Gastrocnemius medialis (tissue), 4 donors: Measurements from ENCODE around the gene SGMS1. TPM values are rescaled to one million over a fixed set of nuclear protein-coding genes. Genes with fewer than 3 reads are reported as not detected.

Experiments
- ATAC-seq, 2 donors: fragments of 150-250 bp; one replicate each; pipeline ENCODE4 v1.9.1; 2016
- DNase-seq, 2 donors: peaks; one replicate each; pipeline ENCODE4 v3.0.0-alpha.2; 2019
- H3K27ac ChIP-seq, 4 donors: fragments of 200-600 bp; sonication (generic); 1 replicate in 1 of 4; 2 replicates in 3 of 4; pipeline ENCODE4 v1.5.1; 2016 to 2018; ENCODE audit warnings: mild to moderate bottlenecking in 2 of 4, moderate library complexity in 1 of 4
- H3K27me3 ChIP-seq, 3 donors: fragments of 200-600 bp; sonication (generic) in 2 of 3; 1 replicate in 1 of 3; 2 replicates in 2 of 3; pipeline versions ENCODE4 v1.5.1 to v1.6.0; 2016 to 2019; ENCODE audit warnings: mild to moderate bottlenecking in 1 of 3, moderate library complexity in 1 of 3
- H3K36me3 ChIP-seq, 2 donors: fragments of 200-600 bp; sonication (generic) in 1 of 2; one replicate each; pipeline ENCODE4 v1.5.1; 2017 to 2018
- H3K4me1 ChIP-seq, 2 donors: fragments of 200-600 bp; sonication (generic) in 1 of 2; one replicate each; pipeline ENCODE4 v1.5.1; 2016 to 2017; ENCODE audit warnings: mild to moderate bottlenecking in 2 of 2
- H3K4me3 ChIP-seq, 4 donors: fragments of 200-600 bp; sonication (generic) in 3 of 4; 1 replicate in 1 of 4; 2 replicates in 3 of 4; pipeline ENCODE4 v1.5.1; 2016 to 2019; ENCODE audit warnings: mild to moderate bottlenecking in 2 of 4
- H3K9me3 ChIP-seq, 3 donors: fragments of 200-600 bp; sonication (generic) in 2 of 3; 1 replicate in 1 of 3; 2 replicates in 2 of 3; pipeline ENCODE4 v1.5.1; 2016 to 2019
- POLR2A ChIP-seq, 2 donors: fragments of 450-650 bp; IDR thresholded peaks; one replicate each; pipeline ENCODE4 v1.6.1; 2017; ENCODE audit warnings: antibody characterized with exemption in 2 of 2, mild to moderate bottlenecking in 2 of 2, moderate library complexity in 2 of 2
- in situ Hi-C, 4 donors: fragments of 200-750 bp; cut with MboI; loops; one replicate each; pipeline versions ENCODE4 v1.15.0 to v1.8.0; 2017; ENCODE audit warnings: low sequenced_read_pairs in 4 of 4
- intact Hi-C: fragments of 100-400 bp; cut with DNase I; formaldehyde crosslinking; loops from one replicate; pipeline ENCODE4 v1.15.1; 2023; ENCODE audit warnings: low total_unique reads
- total RNA-seq, 4 donors: library from RNA; depleted of rRNA; stranded (reverse); fragments of >200 nt; gene quantifications; one replicate each; pipeline versions ENCODE4 v1.1.0 to v1.2.3, GENCODE V29; 2016
- TF ChIP-seq, protein P1 (sequence below), 5 experiments: fragments of 450-650 bp in 3 of 5; fragments of 200-600 bp in 2 of 5; sonication (generic) in 2 of 5; IDR thresholded peaks in 4 of 5; conservative IDR thresholded peaks in 1 of 5; 1 replicate in 4 of 5; 2 replicates in 1 of 5; pipeline ENCODE4 v1.5.1; 2016 to 2019; ENCODE audit warnings: antibody characterized with exemption in 5 of 5, mild to moderate bottlenecking in 3 of 5, moderate library complexity in 3 of 5

The SGMS1 gene
- total RNA-seq, 4 donors from 2014 or later: 17.6 to 30.7 (median 25.0) TPM

GRCh38 chr10:50528206-50528605, 95.5 kb downstream of the SGMS1 start:
- no peak overlapping the region for H3K27ac ChIP-seq
- H3K27me3 ChIP-seq: no peaks in the 10 kb centered on the region
- no peak for TF ChIP-seq POLR2A (IDR thresholded peaks at IDR 0.05)
- TF ChIP-seq, protein P1, sequence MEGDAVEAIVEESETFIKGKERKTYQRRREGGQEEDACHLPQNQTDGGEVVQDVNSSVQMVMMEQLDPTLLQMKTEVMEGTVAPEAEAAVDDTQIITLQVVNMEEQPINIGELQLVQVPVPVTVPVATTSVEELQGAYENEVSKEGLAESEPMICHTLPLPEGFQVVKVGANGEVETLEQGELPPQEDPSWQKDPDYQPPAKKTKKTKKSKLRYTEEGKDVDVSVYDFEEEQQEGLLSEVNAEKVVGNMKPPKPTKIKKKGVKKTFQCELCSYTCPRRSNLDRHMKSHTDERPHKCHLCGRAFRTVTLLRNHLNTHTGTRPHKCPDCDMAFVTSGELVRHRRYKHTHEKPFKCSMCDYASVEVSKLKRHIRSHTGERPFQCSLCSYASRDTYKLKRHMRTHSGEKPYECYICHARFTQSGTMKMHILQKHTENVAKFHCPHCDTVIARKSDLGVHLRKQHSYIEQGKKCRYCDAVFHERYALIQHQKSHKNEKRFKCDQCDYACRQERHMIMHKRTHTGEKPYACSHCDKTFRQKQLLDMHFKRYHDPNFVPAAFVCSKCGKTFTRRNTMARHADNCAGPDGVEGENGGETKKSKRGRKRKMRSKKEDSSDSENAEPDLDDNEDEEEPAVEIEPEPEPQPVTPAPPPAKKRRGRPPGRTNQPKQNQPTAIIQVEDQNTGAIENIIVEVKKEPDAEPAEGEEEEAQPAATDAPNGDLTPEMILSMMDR (IDR thresholded peaks at IDR 0.05 in 4 of 5, conservative IDR thresholded peaks at IDR 0.05 in 1 of 5): no peak
- H3K9me3 ChIP-seq: no peaks in the 10 kb centered on the region
- ATAC-seq: no peak
- H3K4me1 ChIP-seq: peaks cover 0 to 7% of the 10 kb centered on the region in 2 donors
- in situ Hi-C loops: no loop called here
- no peaks in the 10 kb centered on the region for H3K36me3 ChIP-seq
- intact Hi-C loops: no loop called here
- no peak overlapping the region for H3K4me3 ChIP-seq
- no peak for DNase-seq

- Histone ChIP-seq H3K4me1 (peaks cover 0 to 7% of the 10 kb centered on the region in 2 donors), H3K27ac (peak overlapping the region in 2 of 4 donors; percentile 20 to 29), H3K9me3 (no peaks in the 10 kb centered on the region), H3K4me3 (no peak overlapping the region), H3K36me3 (no peaks in the 10 kb centered on the region), H3K27me3 (no peaks in the 10 kb centered on the region)
- in situ Hi-C loops (no loop called here), intact Hi-C loops (no loop called here)
- DNase-seq: no peak
- TF ChIP-seq POLR2A (IDR thresholded peaks at IDR 0.05): no peak
- TF ChIP-seq, protein P1 (IDR thresholded peaks at IDR 0.05 in 4 of 5, conservative IDR thresholded peaks at IDR 0.05 in 1 of 5): no peak
- ATAC-seq: peak; percentile 65 to 77
Observed at GRCh38 chr10:50527442-50528043, 96.2 kb downstream of the SGMS1 start.

DNA sequence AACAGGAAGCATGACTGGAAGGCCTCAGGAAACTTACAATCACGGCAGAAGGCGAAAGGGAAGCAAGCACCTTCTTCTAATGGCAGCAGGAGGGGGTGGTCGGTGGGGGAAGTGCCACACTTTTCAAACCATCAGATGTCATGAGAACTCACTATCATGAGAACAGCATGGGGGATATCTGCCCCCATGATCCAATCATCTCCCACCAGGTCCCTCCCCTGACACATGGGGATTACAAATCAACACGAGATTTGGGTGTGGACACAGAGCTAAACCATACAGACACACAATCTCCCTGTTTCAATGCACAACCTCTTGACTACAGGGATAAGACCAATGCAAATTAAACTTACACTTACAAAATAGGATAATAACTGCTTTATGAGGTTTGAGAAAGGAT, 97.6 kb downstream of the SGMS1 start:
- ATAC-seq: no peak
- intact Hi-C loops (no loop called here), in situ Hi-C loops (no loop called here)
- H3K4me1 ChIP-seq: peaks cover 0 to 7% of the 10 kb centered on the region in 2 donors
- DNase-seq: no peak
- no peaks in the 10 kb centered on the region for H3K9me3 ChIP-seq
- H3K27ac ChIP-seq: no peak overlapping the region
- no peak overlapping the region for H3K4me3 ChIP-seq
- no peaks in the 10 kb centered on the region for H3K36me3 ChIP-seq
- H3K27me3 ChIP-seq: no peaks in the 10 kb centered on the region
- TF ChIP-seq POLR2A (IDR thresholded peaks at IDR 0.05): no peak
- TF ChIP-seq, protein P1 (IDR thresholded peaks at IDR 0.05 in 4 of 5, conservative IDR thresholded peaks at IDR 0.05 in 1 of 5): no peak

- peaks cover 0 to 7% of the 10 kb centered on the region in 2 donors for H3K4me1 ChIP-seq
- no peaks in the 10 kb centered on the region for H3K36me3 ChIP-seq
- ATAC-seq: no peak
- in situ Hi-C loops: no loop called here
- intact Hi-C loops: no loop called here
- H3K9me3 ChIP-seq: no peaks in the 10 kb centered on the region
- DNase-seq: no peak
- H3K27ac ChIP-seq: no peak overlapping the region
- H3K4me3 ChIP-seq: no peak overlapping the region
- TF ChIP-seq, protein P1 (IDR thresholded peaks at IDR 0.05 in 4 of 5, conservative IDR thresholded peaks at IDR 0.05 in 1 of 5): no peak
- no peak for TF ChIP-seq POLR2A (IDR thresholded peaks at IDR 0.05)
- H3K27me3 ChIP-seq: no peaks in the 10 kb centered on the region
Observed at GRCh38 chr10:50523357-50523756, 100.4 kb downstream of the SGMS1 start.

DNA sequence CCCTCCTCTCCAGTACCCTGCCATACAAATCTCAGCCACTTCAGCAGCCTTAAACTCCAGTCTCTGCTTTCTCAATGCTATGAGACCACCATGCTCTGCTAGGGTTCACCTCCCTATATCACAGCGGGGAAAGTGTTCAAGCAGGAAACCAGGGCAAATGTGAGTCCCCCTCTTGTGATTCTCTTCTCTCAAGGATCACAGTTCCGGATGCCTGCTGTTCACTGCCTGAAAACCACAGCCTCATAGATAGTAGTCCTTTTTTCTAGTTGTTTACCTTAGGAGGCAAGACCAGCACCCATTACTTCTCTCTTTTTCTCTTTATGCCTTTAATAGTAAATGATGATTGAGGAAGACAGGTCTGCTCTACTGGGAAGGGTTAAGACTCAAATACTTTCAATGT, 100.8 kb downstream of the SGMS1 start:
- Histone ChIP-seq H3K27ac (no peak overlapping the region), H3K9me3 (no peaks in the 10 kb centered on the region), H3K27me3 (no peaks in the 10 kb centered on the region), H3K4me1 (peaks cover 0 to 7% of the 10 kb centered on the region in 2 donors), H3K36me3 (no peaks in the 10 kb centered on the region), H3K4me3 (no peak overlapping the region)
- intact Hi-C loops: no loop called here
- in situ Hi-C loops: no loop called here
- no peak for ATAC-seq
- TF ChIP-seq, protein P1 (IDR thresholded peaks at IDR 0.05 in 4 of 5, conservative IDR thresholded peaks at IDR 0.05 in 1 of 5): no peak
- TF ChIP-seq POLR2A (IDR thresholded peaks at IDR 0.05): no peak
- DNase-seq: no peak
